D721Med (cell line): ENCODE data around the gene CSTB.

Source experiments
- DNase-seq: peaks from one replicate; pipeline ENCODE4 v3.0.0; 2011; ENCODE audit warnings: low spot score; ENCODE audit not compliant: insufficient read length
- FAIRE-seq: peaks from 2 replicates; lab custom pipeline; 2011; peaks lifted over from hg19 to GRCh38; lab: Jason Lieb, UNC
- TF ChIP-seq, protein P1 (sequence below): IDR thresholded peaks from 2 replicates; pipeline ENCODE4 v1.5.1; 2012; ENCODE audit warnings: mild to moderate bottlenecking, control low read depth; ENCODE audit not compliant: insufficient read depth; ENCODE audit errors: missing control alignments

CSTB gene

DNA sequence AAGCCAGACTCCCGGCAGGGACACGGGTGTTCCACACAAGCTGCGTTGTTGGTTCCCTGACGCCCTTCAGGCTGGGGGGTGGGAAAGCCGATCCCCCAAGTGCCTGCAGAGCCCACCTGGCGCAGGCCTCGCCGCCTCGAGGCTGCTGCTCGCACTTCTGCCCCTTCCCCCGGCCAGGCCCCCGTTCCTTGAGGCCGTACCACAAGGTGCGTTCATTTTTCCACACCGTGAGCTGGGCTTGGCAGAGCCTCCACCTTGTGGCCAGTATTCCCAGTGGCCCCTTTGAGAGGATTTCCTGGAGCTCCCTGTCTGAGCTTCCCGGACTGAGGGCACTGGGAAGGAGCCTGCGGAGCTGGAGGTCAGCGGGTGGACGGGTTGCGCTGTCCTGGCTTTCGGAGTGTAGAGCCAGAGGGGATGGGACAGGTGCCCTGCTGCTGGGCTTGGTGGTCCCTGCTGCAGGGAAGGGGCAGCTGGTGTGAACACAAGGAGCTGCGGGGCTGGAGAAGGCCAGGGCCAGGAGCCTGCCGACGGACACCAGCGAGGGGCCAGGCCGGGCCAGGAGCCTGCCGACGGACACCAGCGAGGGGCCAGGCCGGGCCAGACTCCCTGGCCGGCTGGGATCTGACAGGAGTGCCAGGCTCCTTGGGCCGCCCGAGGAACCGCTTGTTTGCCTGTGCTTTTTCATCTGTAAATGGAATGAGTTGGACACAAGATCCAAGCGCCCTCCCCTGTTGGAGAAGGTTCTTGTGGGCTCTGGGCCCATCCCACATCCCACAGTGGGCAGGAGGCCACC is 38.8 kb downstream of the CSTB start:
- no peak for DNase-seq
- FAIRE-seq, result no peak
- TF ChIP-seq, protein P1, sequence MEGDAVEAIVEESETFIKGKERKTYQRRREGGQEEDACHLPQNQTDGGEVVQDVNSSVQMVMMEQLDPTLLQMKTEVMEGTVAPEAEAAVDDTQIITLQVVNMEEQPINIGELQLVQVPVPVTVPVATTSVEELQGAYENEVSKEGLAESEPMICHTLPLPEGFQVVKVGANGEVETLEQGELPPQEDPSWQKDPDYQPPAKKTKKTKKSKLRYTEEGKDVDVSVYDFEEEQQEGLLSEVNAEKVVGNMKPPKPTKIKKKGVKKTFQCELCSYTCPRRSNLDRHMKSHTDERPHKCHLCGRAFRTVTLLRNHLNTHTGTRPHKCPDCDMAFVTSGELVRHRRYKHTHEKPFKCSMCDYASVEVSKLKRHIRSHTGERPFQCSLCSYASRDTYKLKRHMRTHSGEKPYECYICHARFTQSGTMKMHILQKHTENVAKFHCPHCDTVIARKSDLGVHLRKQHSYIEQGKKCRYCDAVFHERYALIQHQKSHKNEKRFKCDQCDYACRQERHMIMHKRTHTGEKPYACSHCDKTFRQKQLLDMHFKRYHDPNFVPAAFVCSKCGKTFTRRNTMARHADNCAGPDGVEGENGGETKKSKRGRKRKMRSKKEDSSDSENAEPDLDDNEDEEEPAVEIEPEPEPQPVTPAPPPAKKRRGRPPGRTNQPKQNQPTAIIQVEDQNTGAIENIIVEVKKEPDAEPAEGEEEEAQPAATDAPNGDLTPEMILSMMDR, result no peak

GRCh38 chr21:43736224-43736883 is 39.8 kb downstream of the CSTB start:
- TF ChIP-seq, protein P1, result no peak
- FAIRE-seq (no peak), DNase-seq (no peak)

DNA sequence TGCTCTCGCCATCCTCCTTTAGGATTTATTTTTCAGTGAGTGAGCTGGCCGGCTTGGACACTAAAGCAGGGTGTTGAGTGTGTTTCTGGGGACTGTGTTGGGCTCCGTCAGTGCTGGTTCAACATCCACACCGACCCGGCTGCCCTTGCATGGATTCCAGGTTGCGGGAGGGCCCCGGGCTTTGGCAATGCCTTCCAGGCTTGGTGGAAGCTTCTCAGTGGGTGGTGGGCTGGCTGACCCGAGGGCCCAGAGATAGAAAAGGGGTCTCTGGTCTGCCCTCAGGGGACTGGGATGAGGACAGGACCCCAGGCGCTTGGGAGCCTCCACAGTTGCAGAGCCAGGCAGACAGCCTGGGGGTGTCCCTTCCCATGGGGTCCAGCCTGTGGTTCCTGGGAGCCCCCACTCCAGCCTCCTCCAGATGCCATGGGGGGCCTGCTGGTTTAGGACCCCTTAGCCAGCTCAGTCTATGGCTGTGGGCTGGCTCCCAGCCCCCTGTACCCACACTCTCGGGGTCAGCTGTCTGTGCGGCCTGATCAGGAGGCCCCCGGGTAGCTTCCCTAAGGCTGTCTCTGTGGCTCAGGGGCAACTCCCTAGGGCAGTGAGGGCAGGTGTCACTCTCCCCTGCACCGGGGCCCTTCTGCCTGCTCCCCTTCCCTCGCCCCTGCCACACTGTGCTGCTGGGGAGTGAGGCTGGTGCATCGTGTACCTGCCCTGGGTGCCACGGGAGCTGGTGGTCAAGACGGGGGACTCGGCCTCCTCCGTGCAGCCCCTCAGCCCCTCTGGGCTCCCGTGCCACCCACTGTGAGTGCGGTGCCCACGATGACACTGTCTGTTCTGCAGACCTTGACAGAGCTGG is 40.6 kb downstream of the CSTB start:
- FAIRE-seq, result no peak
- no peak for DNase-seq
- TF ChIP-seq, protein P1, result no peak

- FAIRE-seq (no peak), DNase-seq (no peak)
- TF ChIP-seq, protein P1, result no peak
Observed at GRCh38 chr21:43734928-43735229, 41.2 kb downstream of the CSTB start.

DNA sequence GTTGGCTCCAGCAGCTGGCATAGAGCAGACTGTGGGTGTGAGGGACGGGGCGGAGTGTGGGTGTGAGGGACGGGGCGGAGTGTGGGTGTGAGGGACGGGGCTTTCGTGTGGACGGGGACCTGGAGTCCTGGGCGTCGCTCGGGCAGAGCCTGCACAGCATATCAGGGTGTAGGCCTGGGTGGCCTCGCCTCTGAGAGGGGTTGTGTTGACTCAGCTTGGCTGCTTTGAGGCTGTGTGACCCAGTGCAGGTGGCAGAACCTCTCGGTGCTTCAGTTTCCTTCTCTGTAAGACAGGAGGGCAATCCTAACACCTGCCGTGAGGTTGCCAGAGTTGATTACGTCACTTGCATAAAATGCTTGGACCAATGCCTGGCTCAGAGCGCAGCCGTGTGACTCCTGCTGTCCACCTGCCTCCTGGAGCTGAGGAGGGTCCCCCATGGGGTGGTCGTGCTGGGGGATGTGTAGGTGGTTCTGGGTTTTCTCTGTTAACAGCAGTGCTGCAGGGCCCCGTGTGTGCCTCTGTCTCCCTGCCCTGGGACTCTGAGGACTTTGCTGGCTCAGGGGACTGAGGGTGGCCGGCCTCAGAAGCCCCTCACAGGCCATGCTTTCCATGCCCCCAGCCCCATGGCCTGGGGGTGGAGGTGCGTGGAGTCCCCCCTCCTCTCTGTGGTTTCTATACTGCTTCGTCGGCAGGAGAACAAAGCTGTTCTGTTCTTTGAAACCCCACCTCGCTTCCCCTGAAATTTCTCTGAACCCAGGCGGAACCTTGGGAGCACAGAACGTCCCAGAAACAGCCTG is 41.8 kb downstream of the CSTB start:
- TF ChIP-seq, protein P1, result no peak
- DNase-seq, result no peak
- FAIRE-seq, result no peak

DNA sequence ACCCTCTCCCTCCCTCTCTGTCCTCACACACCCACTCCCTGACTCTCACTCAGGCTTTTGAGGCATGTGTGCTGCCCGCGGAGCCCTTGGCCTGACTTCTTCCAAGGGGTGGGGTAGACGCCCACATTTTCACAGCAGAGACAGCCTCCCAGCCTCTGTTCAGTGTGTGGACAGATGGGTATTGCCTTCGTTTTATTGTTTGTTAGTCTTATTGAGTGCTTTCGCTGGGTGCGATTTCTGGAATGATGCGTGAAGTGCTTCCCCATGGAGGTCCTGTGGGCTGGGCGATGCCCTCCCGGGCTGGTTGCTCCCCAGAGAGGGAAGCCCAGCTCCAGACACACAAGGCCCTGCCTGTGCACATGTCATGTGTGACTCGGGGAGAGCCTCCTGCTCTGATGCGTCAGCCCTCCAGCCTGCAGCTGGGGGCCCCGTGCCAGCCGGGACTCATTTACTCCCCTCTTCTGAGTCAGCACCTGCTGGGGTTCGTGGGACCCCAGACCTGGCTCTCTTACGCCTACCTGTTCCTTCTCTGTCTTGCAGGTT is 42.5 kb downstream of the CSTB start:
- FAIRE-seq, result no peak
- DNase-seq, result no peak
- TF ChIP-seq, protein P1, result no peak
